Measurements from ENCODE around the gene R3HDM1.

DNA sequence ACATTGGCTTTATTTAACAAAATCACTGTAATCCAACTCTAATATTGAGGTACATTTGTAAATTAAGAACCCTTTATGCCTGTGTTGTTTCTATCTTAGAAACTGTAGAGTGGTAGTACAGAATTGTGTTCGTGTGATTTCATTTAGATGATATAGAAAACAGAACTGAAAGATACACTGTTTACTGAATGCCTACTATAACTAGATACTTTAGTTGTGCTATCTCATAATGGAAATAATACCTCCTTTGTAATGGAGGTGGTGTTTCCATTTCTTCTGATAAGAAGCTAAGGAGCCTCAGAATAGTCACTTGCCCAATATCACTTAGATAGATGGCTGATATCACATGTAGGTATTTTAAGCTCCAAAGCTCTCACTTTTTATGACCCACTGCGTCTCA, 147.8 kb downstream of the R3HDM1 start:
- TF ChIP-seq, protein P1, sequence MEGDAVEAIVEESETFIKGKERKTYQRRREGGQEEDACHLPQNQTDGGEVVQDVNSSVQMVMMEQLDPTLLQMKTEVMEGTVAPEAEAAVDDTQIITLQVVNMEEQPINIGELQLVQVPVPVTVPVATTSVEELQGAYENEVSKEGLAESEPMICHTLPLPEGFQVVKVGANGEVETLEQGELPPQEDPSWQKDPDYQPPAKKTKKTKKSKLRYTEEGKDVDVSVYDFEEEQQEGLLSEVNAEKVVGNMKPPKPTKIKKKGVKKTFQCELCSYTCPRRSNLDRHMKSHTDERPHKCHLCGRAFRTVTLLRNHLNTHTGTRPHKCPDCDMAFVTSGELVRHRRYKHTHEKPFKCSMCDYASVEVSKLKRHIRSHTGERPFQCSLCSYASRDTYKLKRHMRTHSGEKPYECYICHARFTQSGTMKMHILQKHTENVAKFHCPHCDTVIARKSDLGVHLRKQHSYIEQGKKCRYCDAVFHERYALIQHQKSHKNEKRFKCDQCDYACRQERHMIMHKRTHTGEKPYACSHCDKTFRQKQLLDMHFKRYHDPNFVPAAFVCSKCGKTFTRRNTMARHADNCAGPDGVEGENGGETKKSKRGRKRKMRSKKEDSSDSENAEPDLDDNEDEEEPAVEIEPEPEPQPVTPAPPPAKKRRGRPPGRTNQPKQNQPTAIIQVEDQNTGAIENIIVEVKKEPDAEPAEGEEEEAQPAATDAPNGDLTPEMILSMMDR (IDR thresholded peaks at IDR 0.05), result no peak
- TF ChIP-seq POLR2AphosphoS5 (IDR thresholded peaks at IDR 0.05), result no peak
